GM23338 (cell line): ENCODE results near the gene SCGB1C2. TPM values are rescaled to one million over a fixed set of nuclear protein-coding genes. Genes with fewer than 3 reads are reported as not detected.
A peak's percentile ranks its signal among the peaks of the same experiment; 100 is the strongest.

ENCODE experiments used
- ATAC-seq: fragments of 200-7000 bp; cut with Tn5 transposase; 3 replicates; pipeline ENCODE4 v1.9.1; 2020
- DNase-seq: peaks from one replicate; pipeline ENCODE4 v3.0.0-alpha.2; 2015; ENCODE audit warnings: low spot score
- H2AFZ ChIP-seq: fragments of 200-600 bp; sonication (generic); 2 replicates; pipeline ENCODE4 v1.8.0; 2016; ENCODE audit warnings: antibody characterized with exemption, mild to moderate bottlenecking, moderate library complexity
- H3F3A ChIP-seq: fragments of 200-600 bp; sonication (generic); replicated peaks from 2 replicates; pipeline ENCODE4 v1.8.0; 2017; ENCODE audit warnings: antibody characterized with exemption, mixed run types, low read depth
- H3K27ac ChIP-seq: fragments of 200-600 bp; sonication (generic); 2 replicates; pipeline ENCODE4 v1.6.1; 2016; ENCODE audit warnings: low read depth
- H3K27me3 ChIP-seq: fragments of 200-600 bp; sonication (generic); 2 replicates; pipeline ENCODE4 v1.8.0; 2016; ENCODE audit warnings: mild to moderate bottlenecking, mixed run types, moderate library complexity; ENCODE audit not compliant: insufficient read depth
- H3K36me3 ChIP-seq: fragments of 200-600 bp; sonication (generic); 2 replicates; pipeline ENCODE4 v1.8.0; 2016; ENCODE audit warnings: mild to moderate bottlenecking; ENCODE audit not compliant: insufficient read depth
- H3K4me1 ChIP-seq: fragments of 200-600 bp; sonication (generic); 2 replicates; pipeline ENCODE4 v1.8.0; 2016; ENCODE audit warnings: mild to moderate bottlenecking, moderate library complexity; ENCODE audit not compliant: insufficient read depth
- H3K4me2 ChIP-seq: fragments of 200-600 bp; sonication (generic); 2 replicates; pipeline ENCODE4 v1.7.1; 2017; ENCODE audit warnings: mixed run types
- H3K4me3 ChIP-seq: fragments of 200-600 bp; sonication (generic); 2 replicates; pipeline ENCODE4 v1.6.1; 2016; ENCODE audit warnings: mixed run types
- H3K79me2 ChIP-seq: fragments of 200-600 bp; sonication (generic); replicated peaks from 2 replicates; pipeline ENCODE4 v1.8.0; 2017; ENCODE audit warnings: mild to moderate bottlenecking; ENCODE audit not compliant: insufficient read depth
- H3K9me2 ChIP-seq: fragments of 200-600 bp; sonication (generic); 2 replicates; pipeline ENCODE4 v1.8.0; 2017; ENCODE audit not compliant: insufficient read depth
- H4K20me1 ChIP-seq: fragments of 200-600 bp; sonication (generic); replicated peaks from 2 replicates; pipeline ENCODE4 v1.8.0; 2017; ENCODE audit warnings: mild to moderate bottlenecking; ENCODE audit not compliant: insufficient read depth
- H3K27ac Mint-ChIP-seq: 2 replicates; pipeline ENCODE4 v1.8.0; 2020; ENCODE audit warnings: inconsistent platforms, mild to moderate bottlenecking, moderate library complexity, mixed read lengths
- H3K27me3 Mint-ChIP-seq: 3 replicates; pipeline ENCODE4 v1.8.0; 2022; ENCODE audit warnings: low read depth, mild to moderate bottlenecking, moderate library complexity, mixed read lengths, inconsistent platforms; ENCODE audit not compliant: insufficient read depth, poor library complexity
- H3K36me3 Mint-ChIP-seq: 3 replicates; pipeline ENCODE4 v1.8.0; 2021; ENCODE audit warnings: low read depth, mild to moderate bottlenecking, inconsistent platforms, moderate library complexity, mixed read lengths
- H3K4me1 Mint-ChIP-seq: 3 replicates; pipeline ENCODE4 v1.8.0; 2020; ENCODE audit warnings: mild to moderate bottlenecking, inconsistent platforms, mixed read lengths
- H3K4me3 Mint-ChIP-seq: 3 replicates; pipeline ENCODE4 v1.8.0; 2021; ENCODE audit warnings: moderate library complexity, mild to moderate bottlenecking, inconsistent platforms, mixed read lengths
- H3K9me3 Mint-ChIP-seq: 3 replicates; pipeline ENCODE4 v1.8.0; 2020; ENCODE audit warnings: moderate library complexity, mild to moderate bottlenecking, inconsistent platforms, mixed read lengths
- CTCF ChIP-seq, 2 experiments: fragments of 200-600 bp in 1 of 2; sonication (generic) in 1 of 2; conservative IDR thresholded peaks; 2 replicates each; pipeline versions ENCODE4 v1.5.1 to v1.6.1; 2016 to 2017; ENCODE audit warnings: antibody characterized with exemption in 2 of 2, low read depth in 2 of 2, mild to moderate bottlenecking in 2 of 2, moderate library complexity in 1 of 2
- NANOG ChIP-seq: IDR thresholded peaks from 2 replicates; pipeline ENCODE4 v1.6.1; 2016; ENCODE audit warnings: antibody characterized with exemption, borderline replicate concordance
- POLR2AphosphoS5 ChIP-seq: IDR thresholded peaks from 2 replicates; pipeline ENCODE4 v1.6.1; 2016; ENCODE audit warnings: antibody characterized with exemption, low read depth
- polyA plus RNA-seq: library from polyadenylated mRNA; unstranded; fragments of >200 nt; fragmentation: Nextera tagmentation; extraction: Ambion mirVana; gene quantifications from 2 replicates; pipeline ENCODE4 v1.2.1, GENCODE V29; 2016
- total RNA-seq: library from RNA; depleted of rRNA; stranded (reverse); fragments of >200 nt; shearing (Covaris generic); gene quantifications from 2 replicates; pipeline ENCODE4 v1.2.3, GENCODE V29; 2014

SCGB1C2 gene
- total and polyA plus RNA-seq, 2 experiments from 2014 or later: not detected

DNA sequence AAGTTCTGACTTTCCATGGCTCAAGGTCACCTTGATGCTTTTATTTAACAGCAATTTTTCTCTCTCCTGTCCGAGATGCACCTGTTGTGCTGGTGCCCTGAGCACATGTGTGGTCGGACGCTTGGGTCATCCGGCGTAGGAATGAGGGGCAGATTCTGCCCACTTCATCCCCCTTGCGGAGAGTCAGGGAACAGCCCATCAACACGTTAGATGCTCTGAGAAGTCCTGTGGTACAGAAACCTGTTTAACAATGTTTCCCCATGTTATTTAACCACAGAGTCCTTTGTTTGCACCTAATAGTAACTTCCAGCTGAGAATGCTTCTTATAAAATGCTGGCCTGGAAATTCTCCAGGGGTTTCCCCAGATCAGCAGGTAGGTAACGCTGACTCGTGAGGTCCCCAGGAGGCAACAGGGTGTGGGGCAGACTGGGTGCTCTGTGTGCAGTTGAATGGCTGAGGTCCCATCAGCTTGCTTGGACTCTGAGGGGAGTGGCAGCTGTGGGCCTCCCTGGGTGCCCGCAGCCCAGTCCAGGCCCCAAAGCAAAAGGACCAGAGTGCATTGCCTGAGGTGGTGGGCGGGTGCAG lies 26.2 kb downstream of the SCGB1C2 start:
- Histone ChIP-seq H3K36me3 (no peaks in the 10 kb centered on the region), H3K27ac (no peak overlapping the region), H3K9me2 (no peaks in the 10 kb centered on the region), H3K4me3 (no peak overlapping the region), H2AFZ (no peak overlapping the region), H3K4me2 (no peak overlapping the region), H3K27me3 (no peaks in the 10 kb centered on the region), H3F3A (no peaks in the 10 kb centered on the region), H3K79me2 (no peaks in the 10 kb centered on the region), H4K20me1 (no peaks in the 10 kb centered on the region), H3K4me1 (no peaks in the 10 kb centered on the region)
- peaks cover 2% of the 10 kb centered on the region for H3K27me3 Mint-ChIP-seq
- H3K4me1 Mint-ChIP-seq: no peaks in the 10 kb centered on the region; the same call in 2 of the 3 replicates
- H3K27ac Mint-ChIP-seq: no peak overlapping the region
- H3K4me3 Mint-ChIP-seq: no peak overlapping the region
- no peaks in the 10 kb centered on the region for H3K9me3 Mint-ChIP-seq
- H3K36me3 Mint-ChIP-seq: no peaks in the 10 kb centered on the region
- DNase-seq (peak; percentile 65), ATAC-seq (peak; percentile 63)
- TF ChIP-seq POLR2AphosphoS5 (no peak), CTCF (conservative IDR thresholded peaks at IDR 0.05; ENCODE audit: low read depth in 2 of 2) (peak; percentile 49)

DNA sequence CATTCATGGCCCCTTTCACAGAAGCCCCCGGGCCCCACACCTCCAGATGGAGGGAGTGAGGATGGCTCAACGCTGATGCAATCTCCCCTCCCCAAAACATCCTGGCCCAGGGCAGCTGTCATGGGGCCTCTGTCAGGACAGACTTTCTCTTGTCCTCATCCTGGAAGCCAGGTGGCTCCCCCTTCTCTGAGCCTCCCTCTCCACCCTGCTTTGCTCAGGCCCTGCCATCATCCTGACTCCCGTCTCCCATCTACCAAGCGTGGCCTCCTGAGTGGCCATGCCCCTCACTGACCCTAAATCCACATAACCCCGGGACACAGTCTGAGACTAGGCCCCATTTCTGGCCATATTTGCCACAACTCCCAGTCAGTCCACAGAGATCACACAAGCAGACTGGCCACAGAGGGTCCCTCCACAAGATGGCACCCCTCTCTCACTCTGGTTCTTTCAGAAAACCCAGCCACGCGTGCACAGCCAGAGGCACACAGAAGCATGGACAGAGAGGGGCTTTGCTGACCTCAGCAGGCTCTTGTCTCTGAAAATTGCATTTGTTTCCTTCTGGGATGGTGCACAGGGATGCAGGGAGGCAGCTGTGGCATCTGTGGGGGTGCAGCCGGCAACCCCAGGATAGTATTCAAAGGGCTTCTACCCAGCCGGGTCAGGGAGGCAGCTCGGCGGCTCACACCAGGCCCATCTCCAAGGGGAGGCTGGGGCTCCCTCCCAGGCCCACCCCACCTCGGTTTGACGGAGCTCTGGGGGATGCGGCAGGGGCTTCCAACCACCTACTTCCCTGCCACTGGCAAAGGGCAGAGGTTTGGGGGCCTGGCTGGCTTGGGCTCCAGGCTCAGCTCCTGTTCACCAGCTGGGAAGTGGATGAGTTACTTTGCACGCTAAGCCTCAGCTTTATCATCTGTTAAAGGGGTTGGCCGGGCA lies 27.2 kb downstream of the SCGB1C2 start:
- Mint-ChIP-seq H3K9me3 (no peaks in the 10 kb centered on the region), H3K27ac (peak overlapping the region; percentile 72), H3K27me3 (peaks cover 2% of the 10 kb centered on the region), H3K4me1 (no peaks in the 10 kb centered on the region; the same call in 2 of the 3 replicates), H3K4me3 (no peak overlapping the region), H3K36me3 (no peaks in the 10 kb centered on the region)
- no peaks in the 10 kb centered on the region for H4K20me1 ChIP-seq
- no peak for TF ChIP-seq POLR2AphosphoS5
- TF ChIP-seq CTCF (conservative IDR thresholded peaks at IDR 0.05; ENCODE audit: low read depth in 2 of 2): peak; percentile 65 to 90
- TF ChIP-seq NANOG: no peak
- ATAC-seq (peak; percentile 88), DNase-seq (peak; percentile 68)
- H3K9me2 ChIP-seq: no peaks in the 10 kb centered on the region
- H3K4me2 ChIP-seq: no peak overlapping the region
- H3F3A ChIP-seq: no peaks in the 10 kb centered on the region
- no peaks in the 10 kb centered on the region for H3K27me3 ChIP-seq
- H3K36me3 ChIP-seq: no peaks in the 10 kb centered on the region
- H3K27ac ChIP-seq: no peak overlapping the region
- no peaks in the 10 kb centered on the region for H3K4me1 ChIP-seq
- H2AFZ ChIP-seq: no peak overlapping the region
- no peak overlapping the region for H3K4me3 ChIP-seq
- H3K79me2 ChIP-seq: no peaks in the 10 kb centered on the region
